HepG2 (cell line): ENCODE data around the gene CTIF. TPM values are rescaled to one million over a fixed set of nuclear protein-coding genes. Genes with fewer than 3 reads are reported as not detected.

Source experiments
- ATAC-seq: fragments of 200-7000 bp; cut with Tn5 transposase; 3 replicates; pipeline ENCODE4 v1.9.1; 2020; ENCODE audit warnings: mild to moderate bottlenecking, moderate library complexity
- BruUV-seq: library from RNA; stranded (reverse); fragments of 400-500 nt; replicated peaks from 2 replicates; lab custom pipeline; 2021; lab: Mats Ljungman, UMichigan
- CTCF ChIA-PET: fragments of 300-600 bp; formaldehyde crosslinking; extraction: SDS; loops from one replicate; lab custom pipeline; 2021; ENCODE audit warnings: low total read pairs, inconsistent platforms, low intra/inter-chr PET ratio; lab: Yijun Ruan, JAX
- POLR2A ChIA-PET: fragments of 350-600 bp; sonication (Branson Sonifier 250); formaldehyde crosslinking; loops from one replicate; lab custom pipeline; 2020; ENCODE audit warnings: antibody characterized with exemption, inconsistent platforms; lab: Yijun Ruan, JAX
- DNase-seq: peaks from one replicate; pipeline ENCODE4 v3.0.0-alpha.2; 2015; ENCODE audit warnings: low spot score
- FAIRE-seq: peaks from 3 replicates; lab custom pipeline; 2011; peaks lifted over from hg19 to GRCh38; lab: Jason Lieb, UNC
- H2AFZ ChIP-seq: one replicate; pipeline ENCODE4 v1.6.1; 2011; ENCODE audit warnings: low read length, inconsistent platforms
- H3K27ac ChIP-seq: fragments of 300-600 bp; 3 replicates; pipeline ENCODE4 v1.8.0; 2011; ENCODE audit warnings: mixed run types, mild to moderate bottlenecking, mixed read lengths, low read length, inconsistent platforms; ENCODE audit not compliant: insufficient read depth; ENCODE audit errors: extremely low read length
- H3K27me3 ChIP-seq, 2 experiments: fragments of 200-600 bp in 1 of 2; 2 replicates in 1 of 2; 3 replicates in 1 of 2; pipeline versions ENCODE4 v1.6.0 to v1.8.0; 2011; ENCODE audit warnings: low read length in 2 of 2, mild to moderate bottlenecking in 2 of 2, moderate library complexity in 2 of 2, inconsistent platforms in 1 of 2; ENCODE audit not compliant: insufficient read depth in 2 of 2, control insufficient read depth in 1 of 2
- H3K36me3 ChIP-seq, 2 experiments: fragments of 200-600 bp in 1 of 2; replicated peaks in 1 of 2; 2 replicates in 1 of 2; 3 replicates in 1 of 2; pipeline versions ENCODE4 v1.5.1 to v1.8.0; 2011; ENCODE audit warnings: low read length in 2 of 2, inconsistent platforms in 1 of 2; ENCODE audit not compliant: insufficient read depth in 2 of 2, control insufficient read depth in 1 of 2
- H3K4me1 ChIP-seq: 2 replicates; pipeline ENCODE4 v1.5.1; 2012; ENCODE audit warnings: low read length, inconsistent platforms; ENCODE audit not compliant: insufficient read depth
- H3K4me2 ChIP-seq: 2 replicates; pipeline ENCODE4 v1.6.0; 2011; ENCODE audit warnings: low read depth, low read length, inconsistent platforms
- H3K4me3 ChIP-seq, 3 experiments: fragments of 200-600 bp in 1 of 3; sonication (generic), shearing (Covaris generic) in 1 of 3; replicated peaks in 1 of 3; 2 replicates each; pipeline ENCODE4 v1.5.1; 2011 to 2016; ENCODE audit warnings: low read length in 3 of 3, inconsistent platforms in 2 of 3, low read depth in 2 of 3, mild to moderate bottlenecking in 2 of 3, control low read depth in 1 of 3, mixed read lengths in 1 of 3; ENCODE audit not compliant: insufficient read depth in 1 of 3
- H3K79me2 ChIP-seq: one replicate; pipeline ENCODE4 v1.6.1; 2011; ENCODE audit warnings: low read length, inconsistent platforms; ENCODE audit not compliant: insufficient read depth
- H3K9ac ChIP-seq: 2 replicates; pipeline ENCODE4 v1.6.0; 2011; ENCODE audit warnings: mild to moderate bottlenecking, low read depth, low read length, inconsistent platforms; ENCODE audit not compliant: insufficient read depth
- H3K9me3 ChIP-seq: 2 replicates; pipeline ENCODE4 v1.5.1; 2012; ENCODE audit warnings: mild to moderate bottlenecking, low read length
- H4K20me1 ChIP-seq: 2 replicates; pipeline ENCODE4 v1.6.0; 2011; ENCODE audit warnings: inconsistent platforms, mild to moderate bottlenecking, low read length, moderate library complexity; ENCODE audit not compliant: insufficient read depth
- CCDC6 ChIP-seq: sonication (generic); formaldehyde crosslinking; IDR thresholded peaks from 2 replicates; pipeline ENCODE4 v1.8.1; 2022; ENCODE audit warnings: mild to moderate bottlenecking, missing genetic modification reagents, moderate library complexity
- TP53 ChIP-seq: sonication (generic); formaldehyde crosslinking; conservative IDR thresholded peaks from 2 replicates; pipeline ENCODE4 v1.4.0; 2020; ENCODE audit warnings: missing genetic modification reagents
- TSC22D2 ChIP-seq: sonication (generic); formaldehyde crosslinking; IDR thresholded peaks from 2 replicates; pipeline ENCODE4 v1.5.1; 2020; ENCODE audit warnings: missing genetic modification reagents, mild to moderate bottlenecking, borderline replicate concordance
- ZBTB3 ChIP-seq: sonication (generic); formaldehyde crosslinking; IDR thresholded peaks from 2 replicates; pipeline ENCODE4 v1.4.0; 2020; ENCODE audit warnings: low read depth, mild to moderate bottlenecking, moderate library complexity, missing genetic modification reagents, borderline replicate concordance
- ZHX1 ChIP-seq: sonication (generic); formaldehyde crosslinking; IDR thresholded peaks from 2 replicates; pipeline ENCODE4 v1.8.1; 2022; ENCODE audit warnings: low read depth, mild to moderate bottlenecking, missing genetic modification reagents
- ZNF512 ChIP-seq: sonication (generic); formaldehyde crosslinking; IDR thresholded peaks from 2 replicates; pipeline ENCODE4 v1.4.0; 2020; ENCODE audit warnings: mild to moderate bottlenecking, missing genetic modification reagents
- ZNF557 ChIP-seq: sonication (generic); formaldehyde crosslinking; IDR thresholded peaks from 2 replicates; pipeline ENCODE4 v1.4.0; 2020; ENCODE audit warnings: missing genetic modification reagents
- WGBS: methylation state at CpG from one replicate; pipeline ENCODE4 v1.1.6; 2017; ENCODE audit warnings: low lambda C conversion rate; 5-methylcytosine and 5-hydroxymethylcytosine counted together
- in situ Hi-C: cut with HindIII; loops from 2 replicates; pipeline ENCODE4 v1.10.0; 2017; ENCODE audit warnings: low pct_unique_long_range_greater_than_20kb; ENCODE audit not compliant: extremely low pct_ligation_motif_present
- intact Hi-C: fragments of 100-400 bp; cut with micrococcal nuclease; formaldehyde crosslinking; loops from one replicate; pipeline ENCODE4 v1.10.0; 2022; ENCODE audit not compliant: unreplicated experiment
- polyA plus RNA-seq, 8 experiments: library from polyadenylated mRNA; depleted of rRNA in 3 of 8; stranded (reverse) in 7 of 8; unstranded in 1 of 8; fragments of >200 nt; fragmentation: Illumina TruSeq in 4 of 8; extraction: Trizol in 4 of 8; gene quantifications; 2 replicates each; pipeline versions ENCODE4 v1.2.1 to v1.2.3, GENCODE V29; 2011 to 2016; ENCODE audit warnings: low read depth in 4 of 8, missing spikeins in 1 of 8, mixed read lengths in 1 of 8; ENCODE audit not compliant: insufficient read depth in 1 of 8
- total RNA-seq, 5 experiments: library from RNA; depleted of rRNA; stranded (reverse); fragments of >200 nt; fragmentation: Illumina TruSeq; extraction: Trizol; gene quantifications; 2 replicates each; pipeline ENCODE4 v1.2.3, GENCODE V29; 2016; ENCODE audit warnings: low read depth in 1 of 5
- TF ChIP-seq, protein P1 (sequence below): sonication (generic); formaldehyde crosslinking; conservative IDR thresholded peaks from 2 replicates; pipeline ENCODE4 v1.8.0; 2022; ENCODE audit warnings: missing genetic modification reagents

Gene CTIF
- total and polyA plus RNA-seq, 2 of the 13 experiments (the other 11 are each of a cell fraction or from before 2014, with no cell fraction given), result 18.2 to 28.0 TPM

- TF ChIP-seq ZNF512 (CRISPR knock-in tag) (no peak), TSC22D2 (no peak)
Measured at GRCh38 chr18:48835745-48836170, 296.9 kb downstream of the CTIF start (continued).

DNA sequence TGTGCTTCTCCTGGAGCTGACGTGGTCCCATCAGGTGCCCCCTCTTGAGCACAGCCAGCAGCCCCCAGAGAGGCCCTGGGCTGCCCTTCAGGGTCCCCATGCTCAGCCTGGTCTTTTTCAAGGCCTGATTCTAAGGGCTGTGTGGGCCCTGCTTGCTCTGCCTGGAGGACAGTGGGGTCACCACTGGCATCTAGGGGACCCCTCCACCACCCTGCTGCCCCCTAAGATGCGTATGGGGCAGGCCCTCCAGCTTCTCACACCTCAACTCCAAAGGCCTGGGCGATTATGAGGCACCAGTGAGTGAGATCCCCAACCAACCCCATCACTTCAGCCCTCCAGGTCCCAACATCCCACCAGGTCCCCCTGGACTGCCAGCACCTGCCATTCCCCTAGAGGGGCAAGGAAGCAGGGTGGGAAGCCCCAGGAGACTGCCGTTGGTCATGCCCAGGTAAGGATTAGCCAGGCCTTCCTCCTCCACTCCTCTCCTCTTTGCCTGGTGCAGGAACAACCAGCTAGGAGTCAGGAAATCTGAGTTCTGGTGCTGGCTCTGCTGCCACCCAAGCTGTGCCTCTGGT, 297.5 kb downstream of the CTIF start:
- Histone ChIP-seq H3K36me3 (peaks cover 3 to 20% of the 10 kb centered on the region in 2 experiments; a peak in 4 of 5 replicates), H3K27ac (no peak overlapping the region), H3K4me2 (no peak overlapping the region), H3K9me3 (no peaks in the 10 kb centered on the region), H3K4me3 (no peak overlapping the region), H4K20me1 (no peaks in the 10 kb centered on the region), H3K27me3 (no peaks in the 10 kb centered on the region), H3K9ac (no peak overlapping the region), H3K79me2 (no peaks in the 10 kb centered on the region), H3K4me1 (no peaks in the 10 kb centered on the region), H2AFZ (no peak overlapping the region)
- intact Hi-C loops (no loop called here), in situ Hi-C loops (no loop called here)
- ChIA-PET CTCF (no interaction called here), POLR2A (no interaction called here)
- FAIRE-seq (no peak), ATAC-seq (no peak), DNase-seq (no peak)
- BruUV-seq, result no TSS peak
- TF ChIP-seq ZNF557 (CRISPR knock-in tag), result no peak
- no peak for TF ChIP-seq ZHX1
- no peak for TF ChIP-seq ZBTB3
- TF ChIP-seq, protein P1, sequence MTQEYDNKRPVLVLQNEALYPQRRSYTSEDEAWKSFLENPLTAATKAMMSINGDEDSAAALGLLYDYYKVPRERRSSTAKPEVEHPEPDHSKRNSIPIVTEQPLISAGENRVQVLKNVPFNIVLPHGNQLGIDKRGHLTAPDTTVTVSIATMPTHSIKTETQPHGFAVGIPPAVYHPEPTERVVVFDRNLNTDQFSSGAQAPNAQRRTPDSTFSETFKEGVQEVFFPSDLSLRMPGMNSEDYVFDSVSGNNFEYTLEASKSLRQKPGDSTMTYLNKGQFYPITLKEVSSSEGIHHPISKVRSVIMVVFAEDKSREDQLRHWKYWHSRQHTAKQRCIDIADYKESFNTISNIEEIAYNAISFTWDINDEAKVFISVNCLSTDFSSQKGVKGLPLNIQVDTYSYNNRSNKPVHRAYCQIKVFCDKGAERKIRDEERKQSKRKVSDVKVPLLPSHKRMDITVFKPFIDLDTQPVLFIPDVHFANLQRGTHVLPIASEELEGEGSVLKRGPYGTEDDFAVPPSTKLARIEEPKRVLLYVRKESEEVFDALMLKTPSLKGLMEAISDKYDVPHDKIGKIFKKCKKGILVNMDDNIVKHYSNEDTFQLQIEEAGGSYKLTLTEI, result no peak
- no peak for TF ChIP-seq CCDC6 (CRISPR knock-in tag)
- TF ChIP-seq TP53 (CRISPR knock-in tag), result no peak
- 100% methylated on average over 1 of the region's 4 CpGs for WGBS
